ENCODE measurements around the gene PAWR. TPM values are rescaled to one million over a fixed set of nuclear protein-coding genes. Genes with fewer than 3 reads are reported as not detected.

Gene PAWR
- total and polyA plus RNA-seq, 10 of the 15 experiments (the other 5 are each of a cell fraction or from before 2014, with no cell fraction given): 8.1 to 70.6 (median 24.2) TPM

GRCh38 chr12:79732638-79733037 is 41.9 kb upstream of the PAWR start:
- SMC1A ChIA-PET (ENCODE audit: uncharacterized antibody, unreplicated experiment): interaction anchor here (0.6 kb wide), 1 partner anchor 32 kb away, joined by 3 read pairs; no protein-coding TSS in a partner anchor
- Histone ChIP-seq H2AFZ (ENCODE audit: control insufficient read depth, low read depth, low read length) (no peak overlapping the region), H3K4me2 (ENCODE audit: control insufficient read depth, insufficient read depth) (no peak overlapping the region), H3K27ac (ENCODE audit: control insufficient read depth, insufficient read depth) (no peak overlapping the region), H3K9ac (ENCODE audit: control insufficient read depth, insufficient read depth, low read length) (no peak overlapping the region), H3K4me3 (no peak overlapping the region), H3K9me3 (replicated peaks; ENCODE audit: control insufficient read depth, insufficient read depth, low read length) (no peaks in the 10 kb centered on the region), H3K4me1 (ENCODE audit: control insufficient read depth, insufficient read depth, low read length) (no peaks in the 10 kb centered on the region), H3K27me3 (replicated peaks in 1 of 2; ENCODE audit: control insufficient read depth in 2 of 2, insufficient read depth in 2 of 2, low read length in 1 of 2) (no peaks in the 10 kb centered on the region; a peak in 1 of 4 replicates), H3K36me3 (ENCODE audit: control insufficient read depth in 2 of 2, insufficient read depth in 2 of 2, low read length in 1 of 2) (no peaks in the 10 kb centered on the region), H4K20me1 (ENCODE audit: control insufficient read depth, insufficient read depth) (peaks cover 1% of the 10 kb centered on the region; the same call in 1 of the 2 replicates), H3K79me2 (ENCODE audit: control insufficient read depth, insufficient read depth, low read length) (no peaks in the 10 kb centered on the region)
- TF ChIP-seq SMAD1 (IDR thresholded peaks at IDR 0.05; ENCODE audit: low read depth, partially characterized antibody) (no peak), RBBP5 (conservative IDR thresholded peaks at IDR 0.05) (no peak), ZBTB40 (IDR thresholded peaks at IDR 0.05; ENCODE audit: borderline replicate concordance) (no peak), MAX (IDR thresholded peaks at IDR 0.05; ENCODE audit: low read depth, low read length) (no peak), SUPT20H (IDR thresholded peaks at IDR 0.05; ENCODE audit: borderline replicate concordance, control insufficient read depth, low read depth, low read length) (no peak), PRDM15 (CRISPR knock-in tag; IDR thresholded peaks at IDR 0.05) (no peak), NFYA (IDR thresholded peaks at IDR 0.05; ENCODE audit: borderline replicate concordance, low read depth, low read length) (no peak), CTCF (IDR thresholded peaks at IDR 0.05 in 2 of 3, conservative IDR thresholded peaks at IDR 0.05 in 1 of 3; ENCODE audit: control insufficient read depth in 2 of 3, extremely low read depth in 1 of 3, insufficient read depth in 1 of 3, low read depth in 3 of 3, low read length in 3 of 3) (no peak), ETV6 (conservative IDR thresholded peaks at IDR 0.05 in 1 of 2, IDR thresholded peaks at IDR 0.05 in 1 of 2; ENCODE audit: borderline replicate concordance in 1 of 2, low read depth in 1 of 2) (no peak), WRNIP1 (IDR thresholded peaks at IDR 0.05; ENCODE audit: borderline replicate concordance, low read depth, low read length) (no peak)
- no peak for ATAC-seq
- BruUV-seq (replicated peaks): no TSS peak
- POLR2A ChIA-PET: no interaction called here
- no peak for FAIRE-seq
- intact Hi-C loops (cut with micrococcal nuclease; ENCODE audit: unreplicated experiment) (no loop called here), in situ Hi-C loops (cut with MboI) (loop anchor here (10.0 kb wide), 1 partner anchor 328 kb away; no protein-coding TSS in a partner anchor)
- CTCF ChIA-PET: interaction anchor here (1.1 kb wide), 1 partner anchor 178 kb away, joined by 3 read pairs; no protein-coding TSS in a partner anchor
- no peak for DNase-seq (ENCODE audit: low read depth, low spot score)
- RAD21 ChIA-PET (ENCODE audit: unreplicated experiment): interaction anchor here (1.0 kb wide), 1 partner anchor 185 kb away, joined by 3 read pairs; no protein-coding TSS in a partner anchor
